ENCODE results near the gene WNT4. TPM values are rescaled to one million over a fixed set of nuclear protein-coding genes. Genes with fewer than 3 reads are reported as not detected.

The WNT4 gene
- total and polyA plus RNA-seq, 9 of the 15 experiments (the other 6 are each of a cell fraction or from before 2014, with no cell fraction given), result 0.01 TPM; not detected in 8

- Histone ChIP-seq H3K4me1 (replicated peaks in 1 of 2; ENCODE audit: control insufficient read depth in 2 of 2, insufficient read depth in 2 of 2, low read length in 2 of 2) (peaks cover under 1 to 25% of the 10 kb centered on the region in 2 experiments; a peak in 4 of 5 replicates), H2AFZ (ENCODE audit: low read depth, low read length) (no peak overlapping the region), H3K4me2 (ENCODE audit: insufficient read depth, low read length) (no peak overlapping the region), H3K27ac (ENCODE audit: extremely low read depth, low read depth, low read length) (no peak overlapping the region), H3K9me1 (ENCODE audit: control insufficient read depth, insufficient read depth, low read length) (no peaks in the 10 kb centered on the region), H3K9me3 (replicated peaks; ENCODE audit: control insufficient read depth, insufficient read depth, low read depth, low read length) (no peaks in the 10 kb centered on the region), H3K4me3 (no peak overlapping the region), H3K79me2 (ENCODE audit: control insufficient read depth, insufficient read depth, low read length) (no peaks in the 10 kb centered on the region), H3K9ac (ENCODE audit: insufficient read depth in 1 of 2, low read depth in 2 of 2, low read length in 2 of 2) (peak overlapping the region in 1 of 2 experiments; percentile 47; a peak in 1 of 4 replicates), H3K36me3 (ENCODE audit: control insufficient read depth, insufficient read depth, low read length) (no peaks in the 10 kb centered on the region), H4K20me1 (replicated peaks; ENCODE audit: control insufficient read depth, insufficient read depth, low read length) (peaks cover 30% of the 10 kb centered on the region), H3K27me3 (ENCODE audit: control insufficient read depth in 2 of 2, insufficient read depth in 2 of 2, low read length in 2 of 2) (peaks cover 0 to 28% of the 10 kb centered on the region in 2 experiments; a peak in 3 of 5 replicates)
- in situ Hi-C loops (cut with MboI), result no loop called here
- FAIRE-seq, result no peak
- ChIA-PET POLR2A (no interaction called here), CTCF (ENCODE audit: low intra/inter-chr PET ratio) (interaction anchor here (0.7 kb wide), 1 partner anchor 512 kb away, joined by 3 read pairs; no protein-coding TSS in a partner anchor)
- ATAC-seq, result no peak
- TF ChIP-seq TEAD4 (IDR thresholded peaks at IDR 0.05; ENCODE audit: low read length) (no peak), TEAD4 (CRISPR knock-in tag; IDR thresholded peaks at IDR 0.05; ENCODE audit: borderline replicate concordance) (no peak), CC2D1A (IDR thresholded peaks at IDR 0.05) (no peak), NR1H2 (CRISPR knock-in tag; IDR thresholded peaks at IDR 0.05) (no peak), EGR1 (conservative IDR thresholded peaks at IDR 0.05) (no peak), DIDO1 (tag; IDR thresholded peaks at IDR 0.05; ENCODE audit: low read depth) (no peak), HMG20B (CRISPR knock-in tag; IDR thresholded peaks at IDR 0.05) (no peak), PHF20 (IDR thresholded peaks at IDR 0.05; ENCODE audit: partially characterized antibody) (no peak)
- WGBS (ENCODE audit: insufficient coverage, low coverage, missing lambda C conversion rate), result 14% methylated on average over 6 of the region's 6 CpGs
- intact Hi-C loops (cut with micrococcal nuclease), result no loop called here
- no TSS peak for BruUV-seq (replicated peaks)
- DNase-seq (ENCODE audit: extremely low read depth in 1 of 4, low spot score in 3 of 4), result no peak
Measured at GRCh38 chr1:22127248-22127647, 15.6 kb downstream of the WNT4 start.

DNA sequence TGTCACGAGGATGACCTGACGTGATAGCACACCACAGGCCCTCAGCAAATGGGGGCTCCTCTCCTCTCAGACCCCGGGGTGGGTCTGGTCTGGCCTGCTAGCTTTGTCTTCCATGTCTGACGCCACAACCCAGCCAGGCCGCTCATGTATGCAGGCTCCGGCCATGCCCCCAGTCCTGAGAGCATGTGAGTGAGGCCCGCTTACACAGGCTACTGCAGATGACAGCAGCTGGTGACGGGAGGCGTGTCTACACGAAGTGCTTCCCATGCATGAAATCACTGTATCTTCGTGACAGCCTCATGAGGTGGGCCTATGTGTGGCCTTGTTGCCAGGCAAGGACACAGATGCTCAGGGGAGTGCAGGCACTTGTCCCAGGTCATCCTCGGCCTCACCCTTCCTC, 16.4 kb downstream of the WNT4 start:
- 29% methylated on average over 12 of the region's 12 CpGs for WGBS (ENCODE audit: insufficient coverage, low coverage, missing lambda C conversion rate)
- CTCF ChIA-PET (ENCODE audit: low intra/inter-chr PET ratio), result no interaction called here
- no peak for TF ChIP-seq CREB3 (tag; conservative IDR thresholded peaks at IDR 0.05; ENCODE audit: low read depth)
- TF ChIP-seq, protein P1, sequence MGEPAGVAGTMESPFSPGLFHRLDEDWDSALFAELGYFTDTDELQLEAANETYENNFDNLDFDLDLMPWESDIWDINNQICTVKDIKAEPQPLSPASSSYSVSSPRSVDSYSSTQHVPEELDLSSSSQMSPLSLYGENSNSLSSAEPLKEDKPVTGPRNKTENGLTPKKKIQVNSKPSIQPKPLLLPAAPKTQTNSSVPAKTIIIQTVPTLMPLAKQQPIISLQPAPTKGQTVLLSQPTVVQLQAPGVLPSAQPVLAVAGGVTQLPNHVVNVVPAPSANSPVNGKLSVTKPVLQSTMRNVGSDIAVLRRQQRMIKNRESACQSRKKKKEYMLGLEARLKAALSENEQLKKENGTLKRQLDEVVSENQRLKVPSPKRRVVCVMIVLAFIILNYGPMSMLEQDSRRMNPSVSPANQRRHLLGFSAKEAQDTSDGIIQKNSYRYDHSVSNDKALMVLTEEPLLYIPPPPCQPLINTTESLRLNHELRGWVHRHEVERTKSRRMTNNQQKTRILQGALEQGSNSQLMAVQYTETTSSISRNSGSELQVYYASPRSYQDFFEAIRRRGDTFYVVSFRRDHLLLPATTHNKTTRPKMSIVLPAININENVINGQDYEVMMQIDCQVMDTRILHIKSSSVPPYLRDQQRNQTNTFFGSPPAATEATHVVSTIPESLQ (CRISPR knock-in tag; IDR thresholded peaks at IDR 0.05), result no peak
- TF ChIP-seq, protein P2, sequence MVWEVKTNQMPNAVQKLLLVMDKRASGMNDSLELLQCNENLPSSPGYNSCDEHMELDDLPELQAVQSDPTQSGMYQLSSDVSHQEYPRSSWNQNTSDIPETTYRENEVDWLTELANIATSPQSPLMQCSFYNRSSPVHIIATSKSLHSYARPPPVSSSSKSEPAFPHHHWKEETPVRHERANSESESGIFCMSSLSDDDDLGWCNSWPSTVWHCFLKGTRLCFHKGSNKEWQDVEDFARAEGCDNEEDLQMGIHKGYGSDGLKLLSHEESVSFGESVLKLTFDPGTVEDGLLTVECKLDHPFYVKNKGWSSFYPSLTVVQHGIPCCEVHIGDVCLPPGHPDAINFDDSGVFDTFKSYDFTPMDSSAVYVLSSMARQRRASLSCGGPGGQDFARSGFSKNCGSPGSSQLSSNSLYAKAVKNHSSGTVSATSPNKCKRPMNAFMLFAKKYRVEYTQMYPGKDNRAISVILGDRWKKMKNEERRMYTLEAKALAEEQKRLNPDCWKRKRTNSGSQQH (CRISPR knock-in tag; IDR thresholded peaks at IDR 0.05), result no peak
- TF ChIP-seq GTF2F1 (IDR thresholded peaks at IDR 0.05; ENCODE audit: low read depth, low read length), result no peak
- TF ChIP-seq KAT2B (IDR thresholded peaks at IDR 0.05; ENCODE audit: low read depth, low read length), result no peak

More for the DNA sequence above, 16.4 kb downstream of the WNT4 start:
- BruUV-seq (replicated peaks), result no TSS peak
- no peak for FAIRE-seq
- POLR2A ChIA-PET, result no interaction called here
- no peak overlapping the region for H3K4me3 ChIP-seq
- DNase-seq (ENCODE audit: extremely low read depth in 1 of 4, low spot score in 3 of 4), result no peak
- no peak for ATAC-seq
- peaks cover 25% of the 10 kb centered on the region for H4K20me1 ChIP-seq (replicated peaks; ENCODE audit: control insufficient read depth, insufficient read depth, low read length)
- no peaks in the 10 kb centered on the region for H3K9me3 ChIP-seq (replicated peaks; ENCODE audit: control insufficient read depth, insufficient read depth, low read depth, low read length)
- no peak overlapping the region for H2AFZ ChIP-seq (ENCODE audit: low read depth, low read length)
- H3K9ac ChIP-seq (ENCODE audit: insufficient read depth in 1 of 2, low read depth in 2 of 2, low read length in 2 of 2), result peak overlapping the region in 1 of 2 experiments; percentile 72; a peak in 1 of 4 replicates
- H3K36me3 ChIP-seq (ENCODE audit: control insufficient read depth, insufficient read depth, low read length), result no peaks in the 10 kb centered on the region
- peaks cover 0 to 28% of the 10 kb centered on the region in 2 experiments; a peak in 3 of 5 replicates for H3K27me3 ChIP-seq (ENCODE audit: control insufficient read depth in 2 of 2, insufficient read depth in 2 of 2, low read length in 2 of 2)
- no peak overlapping the region for H3K27ac ChIP-seq (ENCODE audit: extremely low read depth, low read depth, low read length)
- peaks cover 8 to 25% of the 10 kb centered on the region in 2 experiments for H3K4me1 ChIP-seq (replicated peaks in 1 of 2; ENCODE audit: control insufficient read depth in 2 of 2, insufficient read depth in 2 of 2, low read length in 2 of 2)
- intact Hi-C loops (cut with micrococcal nuclease) (no loop called here), in situ Hi-C loops (cut with MboI) (no loop called here)
- no peak overlapping the region for H3K4me2 ChIP-seq (ENCODE audit: insufficient read depth, low read length)
- no peaks in the 10 kb centered on the region for H3K79me2 ChIP-seq (ENCODE audit: control insufficient read depth, insufficient read depth, low read length)
- H3K9me1 ChIP-seq (ENCODE audit: control insufficient read depth, insufficient read depth, low read length), result no peaks in the 10 kb centered on the region
